ENCODE measurements around the gene IL1RAP.

DNA sequence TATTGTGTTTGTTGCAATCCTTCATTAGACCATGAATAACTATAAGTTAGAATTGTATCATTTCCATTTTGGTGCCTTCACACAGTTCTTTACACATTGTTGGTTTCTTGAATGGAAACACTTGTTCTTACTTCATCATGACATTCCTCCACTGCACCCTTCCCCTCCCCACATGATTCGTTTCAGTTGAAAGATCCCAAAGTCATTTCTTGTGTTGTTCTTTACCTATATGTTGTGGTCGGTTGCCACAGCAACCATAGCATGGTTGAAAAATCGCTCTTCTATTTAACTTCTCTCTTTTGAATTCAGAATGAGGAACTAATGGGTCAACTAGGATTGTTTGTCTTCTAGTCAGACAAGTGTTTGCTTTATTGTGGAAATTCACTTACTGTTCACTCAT, 103.3 kb downstream of the IL1RAP start:
- TF ChIP-seq, protein P1, sequence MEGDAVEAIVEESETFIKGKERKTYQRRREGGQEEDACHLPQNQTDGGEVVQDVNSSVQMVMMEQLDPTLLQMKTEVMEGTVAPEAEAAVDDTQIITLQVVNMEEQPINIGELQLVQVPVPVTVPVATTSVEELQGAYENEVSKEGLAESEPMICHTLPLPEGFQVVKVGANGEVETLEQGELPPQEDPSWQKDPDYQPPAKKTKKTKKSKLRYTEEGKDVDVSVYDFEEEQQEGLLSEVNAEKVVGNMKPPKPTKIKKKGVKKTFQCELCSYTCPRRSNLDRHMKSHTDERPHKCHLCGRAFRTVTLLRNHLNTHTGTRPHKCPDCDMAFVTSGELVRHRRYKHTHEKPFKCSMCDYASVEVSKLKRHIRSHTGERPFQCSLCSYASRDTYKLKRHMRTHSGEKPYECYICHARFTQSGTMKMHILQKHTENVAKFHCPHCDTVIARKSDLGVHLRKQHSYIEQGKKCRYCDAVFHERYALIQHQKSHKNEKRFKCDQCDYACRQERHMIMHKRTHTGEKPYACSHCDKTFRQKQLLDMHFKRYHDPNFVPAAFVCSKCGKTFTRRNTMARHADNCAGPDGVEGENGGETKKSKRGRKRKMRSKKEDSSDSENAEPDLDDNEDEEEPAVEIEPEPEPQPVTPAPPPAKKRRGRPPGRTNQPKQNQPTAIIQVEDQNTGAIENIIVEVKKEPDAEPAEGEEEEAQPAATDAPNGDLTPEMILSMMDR (IDR thresholded peaks at IDR 0.05), result no peak
- TF ChIP-seq EP300 (IDR thresholded peaks at IDR 0.05), result no peak
